Activated CD8-positive, alpha-beta memory T cell treated with anti-CD3 and anti-CD28 coated beads, Interleukin-2, amount 50 U/mL, for 1 hour (primary cell): ENCODE results near the gene PTPRN2.

Experiments
- DNase-seq: peaks from one replicate; pipeline ENCODE4 v3.0.0-alpha.2; 2020; ENCODE audit errors: extremely low read depth

PTPRN2 gene

DNA sequence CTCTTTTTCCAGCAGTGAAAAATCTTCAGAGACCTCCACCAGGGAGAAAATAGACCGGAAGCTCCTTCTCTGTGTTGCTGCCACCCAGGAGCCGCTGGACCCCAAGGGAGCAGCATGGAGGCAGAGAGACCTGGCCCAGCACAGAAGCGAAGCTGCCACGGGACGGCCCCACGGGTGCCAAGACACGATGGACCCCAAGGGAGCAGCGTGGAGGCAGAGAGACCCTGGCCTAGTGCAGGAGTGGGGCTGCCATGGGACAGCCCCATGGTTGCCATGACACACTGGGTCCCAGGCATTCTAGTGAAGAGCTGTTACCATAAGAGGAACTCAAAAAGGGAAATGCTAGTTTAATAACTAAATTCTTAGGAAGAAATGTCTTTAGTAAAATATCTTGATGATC is 186.3 kb downstream of the PTPRN2 start:
- no peak for DNase-seq

DNA sequence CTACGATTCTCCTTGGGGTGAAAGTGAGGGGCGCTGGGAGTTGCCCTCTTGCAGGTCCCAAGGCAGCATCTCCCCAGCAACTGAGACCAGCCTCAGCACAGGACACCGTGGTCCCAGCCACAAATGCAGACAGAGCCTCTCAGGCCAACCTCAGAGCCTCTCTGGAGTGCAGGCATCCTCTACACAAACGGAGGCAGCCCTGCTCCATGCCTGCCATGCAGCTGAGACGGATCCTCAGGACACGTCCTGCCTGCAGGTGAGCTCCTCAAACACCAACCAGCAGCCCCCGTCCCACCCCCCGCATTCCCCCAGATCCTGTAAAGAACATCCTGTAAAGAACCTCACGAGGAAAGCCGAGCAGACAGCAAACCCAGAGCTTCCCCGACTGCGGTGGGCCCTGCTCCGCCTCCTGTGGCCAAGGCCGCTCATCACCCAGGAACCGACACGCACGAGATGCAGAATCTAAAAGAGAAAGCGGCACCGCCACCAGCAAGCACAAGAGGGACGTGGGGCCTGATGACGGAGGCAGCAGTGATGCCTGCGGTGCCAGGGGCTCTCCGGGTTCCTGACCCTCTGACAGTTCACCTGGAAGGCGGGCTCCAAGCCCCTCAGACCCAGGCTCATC is 186.9 kb downstream of the PTPRN2 start:
- DNase-seq: no peak

DNA sequence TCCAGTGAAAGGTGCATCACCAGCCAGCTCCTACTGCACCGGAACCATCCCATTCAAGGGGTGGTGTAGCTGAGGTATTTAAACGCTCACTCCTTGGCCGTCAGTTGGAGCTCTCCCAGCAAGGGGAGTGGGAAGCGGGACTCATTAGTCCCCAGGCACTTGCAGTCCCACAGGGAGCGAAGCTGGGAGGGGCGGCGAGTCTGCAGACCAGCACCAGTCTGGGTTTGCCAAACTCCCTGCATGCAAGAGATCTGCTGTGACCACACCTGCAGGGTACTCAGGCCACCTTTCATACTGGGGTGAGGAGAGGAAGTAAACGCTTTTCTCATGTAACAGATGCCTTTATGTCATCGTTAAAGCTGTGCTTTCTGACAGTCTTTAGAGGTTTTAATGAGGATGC is 187.9 kb downstream of the PTPRN2 start:
- no peak for DNase-seq

DNA sequence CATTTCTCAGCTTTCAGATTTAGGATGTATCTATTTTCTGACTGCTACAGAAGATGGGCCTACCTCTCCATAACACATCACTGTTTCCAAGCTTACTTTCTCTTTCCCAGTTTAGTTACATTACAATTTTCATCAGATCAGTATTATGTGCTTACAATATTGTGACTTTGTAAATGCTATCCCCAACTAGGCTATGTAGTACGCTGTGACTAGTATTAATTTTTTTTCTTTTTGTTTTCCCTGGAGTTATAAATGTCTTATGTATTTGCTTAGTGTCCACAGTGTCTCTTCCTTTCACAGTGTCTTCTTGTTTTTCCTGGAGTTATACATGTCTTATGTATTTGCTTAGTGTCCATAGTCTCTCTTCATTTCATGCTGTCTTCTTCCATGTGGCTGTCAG is 188.9 kb downstream of the PTPRN2 start:
- DNase-seq: no peak

DNA sequence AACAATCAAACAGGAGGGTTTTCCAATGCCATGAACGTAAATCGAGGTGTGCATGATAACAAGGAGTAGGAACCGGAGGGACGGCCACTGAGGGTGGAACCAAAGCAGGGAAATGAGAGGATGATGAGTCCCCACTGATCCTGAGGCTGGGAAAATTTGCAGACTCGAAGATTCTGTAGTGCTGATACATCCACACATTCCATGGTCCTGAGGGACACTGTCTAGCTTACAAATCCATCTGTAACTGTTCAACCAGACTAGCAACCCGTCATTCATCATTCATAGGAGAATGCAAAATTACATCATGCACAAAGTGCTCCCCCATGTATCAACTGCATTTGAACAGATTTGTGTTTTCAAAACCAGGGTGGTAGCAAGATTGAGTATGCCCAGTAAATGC is 189.7 kb downstream of the PTPRN2 start:
- no peak for DNase-seq

DNA sequence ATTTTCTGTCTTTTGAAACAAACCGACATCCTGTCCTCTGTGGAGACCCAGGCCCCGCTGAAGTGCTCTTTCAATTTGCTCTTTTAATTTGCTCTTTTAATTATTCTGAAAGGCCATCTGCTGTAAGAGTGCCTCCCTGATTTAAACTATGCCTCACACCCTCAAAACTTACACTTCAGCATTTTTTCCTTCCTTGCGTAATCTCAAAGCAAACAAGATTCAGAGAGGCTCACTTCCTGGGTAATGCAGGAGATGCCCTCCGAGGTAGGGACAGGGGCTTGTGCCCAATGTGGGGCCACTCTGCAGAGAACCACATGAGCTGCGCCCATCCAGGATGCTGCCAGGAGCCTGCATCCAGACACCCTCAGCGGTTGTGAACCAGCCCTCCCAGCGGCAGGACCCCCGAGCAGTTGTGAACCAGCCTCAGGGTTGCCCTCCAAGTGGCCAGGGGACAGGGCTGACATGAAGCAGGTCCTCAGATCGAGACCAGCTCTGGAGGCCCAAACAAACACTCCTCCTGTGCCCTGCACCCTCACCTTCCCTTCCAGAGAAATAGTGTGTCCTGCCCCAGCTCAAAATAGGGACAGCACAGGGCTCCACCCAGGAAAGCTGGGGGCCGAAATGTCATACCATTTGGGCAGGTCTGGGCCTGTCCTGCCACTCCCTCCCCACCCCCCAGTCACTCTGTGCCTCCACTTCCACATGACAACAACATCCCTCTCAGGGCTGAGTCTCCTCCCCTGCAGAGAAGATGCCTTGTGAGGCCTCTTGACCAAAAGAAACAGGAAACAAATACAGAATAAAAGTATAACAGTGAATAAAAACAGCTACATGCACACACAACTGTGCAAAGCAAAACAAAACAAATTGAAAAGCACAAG is 190.4 kb downstream of the PTPRN2 start:
- DNase-seq: no peak

DNA sequence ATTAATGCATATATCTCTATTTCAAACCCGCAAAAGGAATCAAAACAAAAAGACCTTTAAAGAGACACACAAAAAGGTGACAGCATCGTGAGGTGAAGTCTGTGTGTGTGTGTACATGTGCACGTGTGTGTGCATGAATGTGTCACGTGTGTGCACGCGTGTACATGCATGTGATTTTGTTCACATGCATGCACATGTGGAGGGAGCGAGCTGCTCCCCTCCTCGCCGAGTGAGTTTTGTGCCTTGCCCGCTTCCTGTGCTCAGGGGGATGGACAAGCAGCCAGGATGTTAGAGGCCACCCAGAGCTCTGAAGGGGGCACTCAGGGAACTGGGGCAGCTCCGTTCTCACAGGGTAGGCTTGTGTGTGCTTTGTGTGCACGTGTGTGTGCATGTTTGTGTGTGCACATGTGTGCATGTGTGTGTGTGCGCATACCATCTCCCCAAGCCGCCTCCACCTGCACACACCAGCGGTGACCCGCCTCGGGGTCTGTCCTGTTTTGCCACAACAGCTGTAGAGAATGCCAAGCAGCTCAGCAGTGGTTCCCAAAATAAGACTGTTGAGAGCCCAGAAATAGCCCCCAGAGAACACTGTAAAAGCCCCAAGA is 191.2 kb downstream of the PTPRN2 start:
- no peak for DNase-seq

DNA sequence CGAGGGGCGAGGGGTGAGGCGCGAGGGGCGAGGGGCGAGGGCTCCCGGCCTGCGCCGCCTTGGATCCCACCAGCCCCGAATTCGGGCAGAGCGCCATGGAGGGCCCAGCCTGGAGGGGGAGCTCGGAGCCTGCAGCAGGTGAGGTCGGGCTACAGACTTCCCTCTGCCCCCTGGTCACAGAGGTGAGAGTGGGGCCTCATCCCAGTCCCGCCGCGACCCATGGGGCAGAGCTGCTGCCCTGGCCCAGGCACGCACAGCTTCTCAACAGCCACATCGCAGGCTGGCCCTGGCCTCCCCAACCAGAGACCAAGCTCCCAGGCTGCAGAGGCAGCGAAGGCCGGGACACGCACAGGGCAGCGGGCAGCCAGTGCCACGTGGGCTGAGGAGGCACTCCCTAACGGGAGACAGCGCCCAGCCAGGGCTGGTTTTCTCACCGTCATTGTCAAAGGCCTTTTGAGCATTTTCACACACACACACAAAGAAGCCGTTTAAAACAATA is 191.8 kb downstream of the PTPRN2 start:
- no peak for DNase-seq

DNA sequence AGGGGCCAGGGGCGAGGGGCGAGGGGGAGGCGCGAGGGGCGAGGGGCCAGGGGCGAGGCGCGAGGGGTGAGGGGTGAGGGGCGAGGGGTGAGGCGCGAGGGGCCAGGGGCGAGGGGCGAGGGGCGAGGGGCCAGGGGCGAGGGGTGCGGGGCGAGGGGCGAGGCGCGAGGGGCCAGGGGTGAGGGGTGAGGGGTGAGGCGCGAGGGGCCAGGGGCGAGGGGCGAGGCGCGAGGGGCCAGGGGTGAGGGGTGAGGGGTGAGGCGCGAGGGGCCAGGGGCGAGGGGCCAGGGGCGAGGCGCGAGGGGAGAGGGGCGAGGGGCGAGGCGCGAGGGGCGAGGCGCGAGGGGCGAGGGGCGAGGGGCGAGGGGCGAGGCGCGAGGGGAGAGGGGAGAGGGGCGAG is 192.3 kb downstream of the PTPRN2 start:
- no peak for DNase-seq

DNA sequence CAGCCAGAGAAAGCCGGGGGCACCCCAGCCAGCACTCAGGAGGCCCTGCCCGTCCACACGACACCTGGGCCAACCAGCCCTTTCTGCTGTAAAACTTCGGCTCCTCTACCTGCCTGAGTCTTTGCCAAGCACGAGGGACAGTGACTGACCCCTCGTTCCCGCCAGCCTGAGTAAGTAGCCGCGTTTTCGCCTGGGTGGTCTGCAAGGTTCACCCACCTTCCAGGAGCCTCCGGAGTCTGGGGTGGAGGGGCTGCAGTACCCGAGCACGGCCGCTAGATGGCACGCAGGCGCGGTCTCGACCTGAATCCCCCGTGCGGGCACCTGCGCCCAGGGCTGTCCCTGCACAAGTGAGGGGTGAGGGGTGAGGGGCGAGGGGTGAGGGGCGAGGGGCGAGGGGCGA is 192.7 kb downstream of the PTPRN2 start:
- no peak for DNase-seq

DNA sequence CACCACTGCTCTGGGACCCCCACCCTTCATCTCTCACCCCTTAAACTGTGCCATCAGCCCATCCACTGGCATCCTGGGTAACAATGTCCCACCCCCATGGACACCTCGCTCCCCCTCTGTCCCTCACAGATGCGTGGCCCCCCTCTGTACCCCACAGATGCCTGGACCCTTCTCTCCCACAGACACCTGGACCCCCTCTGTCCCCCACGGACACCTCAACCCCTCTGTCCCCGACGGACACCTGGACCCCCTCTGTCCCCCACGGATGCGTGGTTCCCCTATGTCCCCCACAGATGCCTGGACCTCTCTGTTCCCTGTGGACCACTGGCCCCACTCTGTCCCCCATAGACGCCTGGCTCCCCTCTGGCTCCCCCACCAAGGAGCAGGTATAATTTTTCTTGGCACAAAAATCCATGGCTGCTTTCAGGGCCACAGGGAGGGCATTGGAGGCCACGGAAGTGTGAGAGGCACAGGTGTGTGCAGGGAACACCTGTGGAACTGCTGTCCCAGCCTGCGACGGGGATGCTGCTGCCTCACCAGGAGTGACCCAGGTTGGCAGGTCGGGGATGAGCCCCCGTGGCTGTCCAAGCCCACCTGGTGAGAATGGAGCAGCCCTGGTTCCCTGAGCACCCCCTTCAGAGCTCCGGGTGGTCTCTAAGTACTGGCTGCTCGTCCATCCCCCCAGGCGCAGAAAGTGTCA is 193.5 kb downstream of the PTPRN2 start:
- no peak for DNase-seq

DNA sequence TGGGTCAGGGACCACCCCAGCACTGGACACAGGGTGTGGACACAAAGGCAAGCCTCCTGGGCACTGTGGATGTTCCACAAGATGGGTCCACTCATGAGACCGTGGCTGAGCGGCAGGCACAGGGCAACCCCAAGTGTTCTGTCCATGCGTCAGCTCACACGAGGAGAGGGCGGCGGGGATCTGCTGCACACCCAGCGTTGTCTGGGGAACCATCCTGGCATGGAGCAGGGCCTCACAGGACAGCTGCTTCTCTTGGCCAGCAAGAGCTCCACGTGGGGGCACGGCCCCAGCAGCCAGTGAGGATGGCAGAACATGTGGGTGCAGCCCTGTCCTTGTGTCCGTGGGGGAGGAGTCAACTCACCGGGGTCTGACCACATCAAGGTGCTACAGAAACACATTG is 195.4 kb downstream of the PTPRN2 start:
- no peak for DNase-seq

DNA sequence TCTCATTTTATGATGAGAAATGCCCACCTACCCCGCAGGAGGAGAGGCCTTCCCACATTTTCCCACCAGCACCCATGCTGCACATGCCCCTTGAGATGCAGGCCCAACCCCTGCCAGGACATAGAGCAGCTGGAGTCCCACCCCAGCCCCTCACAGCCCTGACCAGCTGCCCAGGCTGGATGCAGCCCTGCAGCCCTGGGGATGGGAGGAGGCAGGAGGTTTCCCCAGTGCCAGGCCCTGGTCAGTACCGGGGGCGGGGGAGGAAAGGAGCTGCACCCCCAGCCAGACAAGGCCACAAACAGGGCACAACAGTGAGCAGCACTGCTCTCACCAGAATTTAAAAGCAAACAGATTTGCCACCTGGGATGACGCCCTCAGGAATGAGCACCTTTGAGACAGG is 196.1 kb downstream of the PTPRN2 start:
- no peak for DNase-seq

DNA sequence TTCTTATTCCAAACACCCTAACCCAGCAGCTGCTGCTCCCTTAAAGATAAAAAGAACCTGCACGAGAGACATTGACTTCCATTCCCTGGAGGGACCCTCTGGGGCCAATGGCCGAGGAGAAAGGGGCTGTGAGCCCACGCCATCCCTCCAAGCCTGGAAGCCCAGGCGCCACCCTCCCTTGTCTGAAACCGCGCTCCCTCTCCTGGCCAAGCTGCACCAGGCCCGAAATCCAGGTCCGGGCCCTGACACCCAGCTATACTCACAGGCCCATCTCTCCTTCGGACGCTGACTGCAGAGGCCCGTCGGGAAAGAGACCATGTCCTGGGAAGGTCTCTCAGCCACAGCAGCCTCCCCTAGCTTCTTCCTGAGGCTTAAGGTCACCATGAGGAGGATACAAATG is 196.5 kb downstream of the PTPRN2 start:
- DNase-seq: no peak

DNA sequence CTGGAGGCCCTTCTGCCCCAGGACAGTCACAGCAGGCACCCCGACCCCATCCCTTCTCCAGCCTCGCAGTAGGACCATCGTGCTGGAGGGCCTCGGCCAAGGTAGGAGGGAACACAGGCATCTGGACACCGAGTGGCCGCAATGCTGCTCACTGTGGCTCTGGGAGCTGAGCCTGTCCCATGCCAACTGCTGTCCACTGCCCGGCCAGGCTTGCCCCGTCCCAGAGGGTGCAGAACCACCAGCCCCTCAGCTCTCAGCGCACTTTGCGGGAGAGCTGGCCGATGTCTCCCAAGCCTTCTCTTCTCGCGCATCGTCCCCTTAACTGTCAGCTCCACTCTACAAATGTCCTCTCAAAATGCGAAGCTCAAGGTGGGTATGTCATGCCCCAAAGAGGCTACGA is 197.2 kb downstream of the PTPRN2 start:
- DNase-seq: no peak

DNA sequence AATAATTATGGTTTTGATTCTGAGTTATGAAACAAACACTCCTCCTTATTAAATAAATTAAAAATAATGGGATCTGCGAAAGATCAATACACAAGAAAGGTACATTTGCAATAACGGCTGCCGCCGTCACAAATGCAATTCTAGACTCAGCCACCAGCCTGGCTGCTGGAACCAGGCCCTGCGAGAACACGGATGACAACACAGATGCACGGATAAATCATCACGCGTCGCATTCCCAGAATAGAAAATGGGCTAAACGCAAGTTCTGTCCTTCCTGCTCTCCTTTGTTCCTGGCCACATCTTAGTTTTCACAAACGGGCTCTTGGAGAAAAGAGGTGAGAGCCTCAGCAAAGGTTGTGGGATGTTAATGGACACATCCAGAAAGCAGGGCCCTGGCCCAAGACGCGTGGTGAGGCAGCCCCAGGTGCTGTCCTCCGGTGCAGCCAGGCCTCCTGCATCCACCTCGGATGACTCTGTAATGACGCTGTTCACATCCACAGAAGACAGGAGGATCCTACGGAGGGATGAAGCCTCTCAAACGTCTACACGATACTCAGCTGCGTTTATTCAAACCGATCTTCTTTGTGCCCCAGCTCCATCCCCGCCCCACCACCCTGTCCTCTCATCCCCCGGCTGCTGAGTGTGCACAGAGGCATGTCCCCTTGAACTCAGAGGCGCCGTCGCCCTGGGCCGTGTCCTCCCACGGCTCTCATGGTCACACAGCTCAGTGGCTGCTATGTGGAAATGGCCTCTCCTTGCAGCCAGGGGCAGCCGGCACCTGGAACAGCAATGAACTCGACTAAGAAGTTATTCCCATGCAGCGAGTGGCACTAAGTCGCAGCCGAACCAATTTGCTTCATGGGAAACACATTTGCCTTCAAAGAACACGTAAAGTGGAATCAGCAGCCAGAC is 197.9 kb downstream of the PTPRN2 start:
- no peak for DNase-seq

DNA sequence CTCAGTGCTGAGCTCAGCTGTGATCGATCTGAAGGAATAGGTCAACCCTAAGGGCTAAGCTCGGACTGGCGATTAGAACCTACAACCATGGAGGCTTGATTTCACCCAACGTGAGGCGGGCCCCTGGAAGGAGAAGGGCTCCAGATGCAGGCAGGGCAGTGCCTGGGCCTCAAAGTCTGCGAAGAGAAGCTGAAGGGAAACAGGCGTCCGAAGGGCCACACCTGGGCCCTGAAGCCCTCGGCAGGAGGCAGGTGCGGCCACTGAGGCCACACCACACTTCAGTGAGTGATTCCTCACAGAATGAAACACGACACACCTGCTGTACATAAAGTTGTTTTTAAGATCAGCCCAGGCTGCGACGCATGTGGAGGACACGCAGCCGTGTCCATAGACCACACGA is 198.7 kb downstream of the PTPRN2 start:
- DNase-seq: no peak

DNA sequence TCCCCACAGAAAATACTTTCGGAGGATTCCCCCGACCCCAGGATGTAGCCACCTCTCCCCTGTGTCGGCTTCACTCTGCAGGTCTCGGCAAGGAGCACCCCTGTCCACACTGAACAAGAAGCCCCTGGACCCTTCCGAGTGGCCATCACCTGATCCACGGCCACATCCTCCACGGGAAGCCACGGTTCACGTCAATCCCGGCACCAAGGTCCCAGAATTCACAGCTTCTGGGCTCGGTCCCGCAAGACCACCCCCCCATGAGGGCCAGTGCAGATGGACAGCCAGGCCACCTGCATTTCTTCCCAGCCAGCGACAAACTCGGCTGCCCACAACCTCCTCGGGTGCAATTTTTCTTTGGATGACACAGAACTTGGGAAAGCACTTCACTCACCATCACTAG is 199.6 kb downstream of the PTPRN2 start:
- no peak for DNase-seq

DNA sequence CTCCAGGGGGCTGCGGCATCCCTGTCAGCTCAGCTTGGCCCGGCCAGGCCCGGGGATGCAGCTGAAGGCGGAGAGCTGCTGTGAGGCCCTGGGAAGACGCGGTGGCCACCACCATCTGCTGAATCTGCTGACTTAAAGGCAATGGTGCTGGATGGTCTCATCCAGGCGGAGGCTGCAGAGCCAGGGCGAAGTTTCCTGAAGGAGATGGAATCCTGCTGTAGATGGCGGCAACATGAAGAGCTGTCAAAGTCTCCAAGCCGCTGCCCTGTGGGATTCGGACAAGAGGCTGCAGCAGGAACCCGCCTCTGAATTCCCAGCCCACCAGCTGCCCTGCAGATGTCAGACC is 200.1 kb downstream of the PTPRN2 start:
- DNase-seq: no peak

DNA sequence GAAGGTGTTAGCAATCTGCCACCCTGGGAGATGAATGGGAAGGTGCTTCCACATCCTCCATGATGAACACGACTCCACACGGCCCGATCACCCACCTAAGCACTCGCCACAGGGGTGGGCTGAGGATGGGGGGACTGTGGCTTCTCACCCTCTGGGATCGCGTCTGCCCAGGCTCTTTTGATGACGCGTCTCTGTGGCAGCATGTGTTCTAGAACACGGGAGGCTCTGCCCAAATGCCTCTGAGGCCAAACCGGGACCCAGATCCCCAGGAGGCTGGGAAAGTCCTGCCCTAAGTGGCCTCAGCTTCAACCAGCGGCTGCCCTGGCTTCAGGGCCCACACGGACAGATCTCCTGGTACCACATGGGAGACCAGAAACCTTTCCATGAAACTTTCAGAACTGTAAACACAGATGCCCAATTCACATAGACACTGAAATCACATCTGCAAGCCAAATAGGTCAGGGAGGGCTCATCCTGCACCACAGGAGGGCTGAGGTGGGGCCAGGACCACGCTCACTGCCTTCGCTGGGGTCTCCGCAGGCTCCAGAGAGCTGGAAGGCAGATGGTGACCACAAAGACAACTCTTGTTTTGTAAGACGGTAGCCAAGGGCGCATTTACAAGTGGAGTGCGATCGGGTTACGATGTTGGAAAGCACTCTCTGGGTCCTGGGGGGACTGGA is 200.6 kb downstream of the PTPRN2 start:
- DNase-seq: no peak

DNA sequence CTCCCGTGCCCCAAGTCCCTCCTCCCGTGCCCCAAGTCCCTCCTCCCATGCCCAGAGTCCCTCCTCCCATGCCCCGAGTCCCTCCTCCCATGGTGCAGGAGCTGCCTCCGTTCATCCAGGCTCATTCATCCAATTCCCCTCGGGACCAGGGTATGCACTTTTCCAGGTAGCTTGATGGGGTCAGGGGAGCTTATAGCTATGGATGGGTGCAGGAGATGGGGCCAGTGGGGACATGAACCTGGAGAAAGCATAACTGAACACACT is 201.3 kb downstream of the PTPRN2 start:
- DNase-seq: no peak
